WERI-Rb-1 (cell line): ENCODE data around the gene DUSP22.

Experiments used
- DNase-seq: peaks from one replicate; pipeline ENCODE4 v3.0.0-alpha.2; 2020
- H3K27ac ChIP-seq: fragments of 250-450 bp; sonication (Bioruptor Pico); 2 replicates; pipeline ENCODE4 v1.5.1; 2020; ENCODE audit warnings: mild to moderate bottlenecking, moderate library complexity
- H3K27me3 ChIP-seq: fragments of 250-450 bp; sonication (Bioruptor Pico); 2 replicates; pipeline ENCODE4 v1.5.1; 2021; ENCODE audit warnings: mild to moderate bottlenecking, low read depth, moderate library complexity; ENCODE audit not compliant: insufficient read depth, severe bottlenecking
- H3K36me3 ChIP-seq: fragments of 250-450 bp; sonication (Bioruptor Pico); 2 replicates; pipeline ENCODE4 v1.5.1; 2020; ENCODE audit warnings: mild to moderate bottlenecking, moderate library complexity
- H3K4me3 ChIP-seq: 2 replicates; pipeline ENCODE4 v1.5.1; 2011; ENCODE audit warnings: low read depth, mild to moderate bottlenecking, control low read depth, low read length
- H3K9me3 ChIP-seq: fragments of 250-450 bp; sonication (Bioruptor Pico); 2 replicates; pipeline ENCODE4 v1.5.1; 2021; ENCODE audit warnings: mild to moderate bottlenecking, moderate library complexity; ENCODE audit not compliant: severe bottlenecking
- CTCF ChIP-seq: IDR thresholded peaks from 2 replicates; pipeline ENCODE4 v1.5.1; 2011; ENCODE audit warnings: low read depth, mild to moderate bottlenecking, control low read depth, inconsistent platforms, low read length

DUSP22 gene

GRCh38 chr6:352896-353470 lies 60.7 kb downstream of the DUSP22 start:
- Histone ChIP-seq H3K27me3 (peaks cover 31% of the 10 kb centered on the region), H3K36me3 (peaks cover 7% of the 10 kb centered on the region), H3K27ac (no peak overlapping the region), H3K4me3 (no peak overlapping the region), H3K9me3 (no peaks in the 10 kb centered on the region)
- no peak for TF ChIP-seq CTCF
- no peak for DNase-seq

- no peak for DNase-seq
- Histone ChIP-seq H3K4me3 (no peak overlapping the region), H3K9me3 (no peaks in the 10 kb centered on the region), H3K27ac (no peak overlapping the region), H3K27me3 (peaks cover 30% of the 10 kb centered on the region), H3K36me3 (no peaks in the 10 kb centered on the region)
- no peak for TF ChIP-seq CTCF
These were observed 61.6 kb downstream of the DUSP22 start for GRCh38 chr6:353642-354614.

- no peaks in the 10 kb centered on the region for H3K9me3 ChIP-seq
- peaks cover 30% of the 10 kb centered on the region for H3K27me3 ChIP-seq
- TF ChIP-seq CTCF, result no peak
- H3K4me3 ChIP-seq, result no peak overlapping the region
- DNase-seq, result no peak
- no peaks in the 10 kb centered on the region for H3K36me3 ChIP-seq
- no peak overlapping the region for H3K27ac ChIP-seq
These were observed 62.5 kb downstream of the DUSP22 start for GRCh38 chr6:354631-355280.

- H3K27me3 ChIP-seq, result peaks cover 35% of the 10 kb centered on the region
- no peaks in the 10 kb centered on the region for H3K36me3 ChIP-seq
- no peak overlapping the region for H3K4me3 ChIP-seq
- H3K27ac ChIP-seq, result no peak overlapping the region
- no peak for DNase-seq
- no peaks in the 10 kb centered on the region for H3K9me3 ChIP-seq
- no peak for TF ChIP-seq CTCF
These were observed 63.3 kb downstream of the DUSP22 start for GRCh38 chr6:355373-356208.

GRCh38 chr6:356828-357251 lies 64.6 kb downstream of the DUSP22 start:
- no peak overlapping the region for H3K27ac ChIP-seq
- no peak for TF ChIP-seq CTCF
- no peak for DNase-seq
- H3K9me3 ChIP-seq, result no peaks in the 10 kb centered on the region
- H3K27me3 ChIP-seq, result peaks cover 43% of the 10 kb centered on the region
- no peaks in the 10 kb centered on the region for H3K36me3 ChIP-seq
- H3K4me3 ChIP-seq, result no peak overlapping the region
